ENCODE measurements around the gene RELCH. TPM values are rescaled to one million over a fixed set of nuclear protein-coding genes. Genes with fewer than 3 reads are reported as not detected.

The RELCH gene
- total RNA-seq, 1 experiment from 2014 or later: 21.6 TPM

GRCh38 chr18:62284637-62285036 is 97.6 kb downstream of the RELCH start:
- H3K9me3 ChIP-seq (ENCODE audit: low read length): no peaks in the 10 kb centered on the region
- peaks cover 5% of the 10 kb centered on the region for H3F3A ChIP-seq (ENCODE audit: low read length, unreplicated experiment)
- H3K4me3 ChIP-seq (ENCODE audit: low read length): no peak overlapping the region
- H3K79me2 ChIP-seq (ENCODE audit: low read length): no peaks in the 10 kb centered on the region
- no peak for ATAC-seq
- intact Hi-C loops (cut with micrococcal nuclease): loop anchor here (5.0 kb wide), 1 partner anchor 113 kb away; no protein-coding TSS in a partner anchor
- TF ChIP-seq CTCF (conservative IDR thresholded peaks at IDR 0.05; ENCODE audit: low read depth, low read length) (no peak), EZH2 (IDR thresholded peaks at IDR 0.05; ENCODE audit: low read length, unreplicated experiment) (no peak), EZH2phosphoT487 (IDR thresholded peaks at IDR 0.05; ENCODE audit: borderline replicate concordance, low read length) (no peak)
- H4K20me1 ChIP-seq (ENCODE audit: low read length): no peaks in the 10 kb centered on the region
- H3K4me1 ChIP-seq (ENCODE audit: insufficient read depth, low read length): peaks cover 53% of the 10 kb centered on the region
- no peak for DNase-seq
- H3K27ac ChIP-seq (ENCODE audit: low read length): no peak overlapping the region
- H3K4me2 ChIP-seq (ENCODE audit: low read length): no peak overlapping the region
- CTCF ChIA-PET: no interaction called here
- POLR2A ChIA-PET (ENCODE audit: unreplicated experiment): no interaction called here
- no peak overlapping the region for H3K9ac ChIP-seq (ENCODE audit: low read length)
- no TSS peak for BruUV-seq (replicated peaks)
- no peak overlapping the region for H2AFZ ChIP-seq (ENCODE audit: low read length)
- H3K9me2 ChIP-seq (replicated peaks; ENCODE audit: low read length): no peaks in the 10 kb centered on the region
- H3K36me3 ChIP-seq (ENCODE audit: low read depth, low read length): peaks cover 8% of the 10 kb centered on the region
- no peaks in the 10 kb centered on the region for H3K27me3 ChIP-seq (ENCODE audit: low read length)

GRCh38 chr18:62285281-62285680 is 98.2 kb downstream of the RELCH start:
- Histone ChIP-seq H3K4me2 (ENCODE audit: low read length) (no peak overlapping the region), H3K9ac (ENCODE audit: low read length) (no peak overlapping the region), H3K36me3 (ENCODE audit: low read depth, low read length) (peaks cover 8% of the 10 kb centered on the region), H4K20me1 (ENCODE audit: low read length) (no peaks in the 10 kb centered on the region), H3K9me2 (replicated peaks; ENCODE audit: low read length) (no peaks in the 10 kb centered on the region), H3K9me3 (ENCODE audit: low read length) (no peaks in the 10 kb centered on the region), H3K79me2 (ENCODE audit: low read length) (no peaks in the 10 kb centered on the region), H3K4me1 (ENCODE audit: insufficient read depth, low read length) (peaks cover 55% of the 10 kb centered on the region), H3K27ac (ENCODE audit: low read length) (no peak overlapping the region), H2AFZ (ENCODE audit: low read length) (no peak overlapping the region), H3K4me3 (ENCODE audit: low read length) (no peak overlapping the region), H3F3A (ENCODE audit: low read length, unreplicated experiment) (peaks cover 5% of the 10 kb centered on the region), H3K27me3 (ENCODE audit: low read length) (no peaks in the 10 kb centered on the region)
- intact Hi-C loops (cut with micrococcal nuclease): no loop called here
- no TSS peak for BruUV-seq (replicated peaks)
- ATAC-seq (no peak), DNase-seq (no peak)
- no peak for TF ChIP-seq EZH2phosphoT487 (IDR thresholded peaks at IDR 0.05; ENCODE audit: borderline replicate concordance, low read length)
- no peak for TF ChIP-seq CTCF (conservative IDR thresholded peaks at IDR 0.05; ENCODE audit: low read depth, low read length)
- TF ChIP-seq EZH2 (IDR thresholded peaks at IDR 0.05; ENCODE audit: low read length, unreplicated experiment): no peak
- POLR2A ChIA-PET (ENCODE audit: unreplicated experiment): no interaction called here
- CTCF ChIA-PET: no interaction called here

GRCh38 chr18:62287781-62288664 is 101.0 kb downstream of the RELCH start:
- POLR2A ChIA-PET (ENCODE audit: unreplicated experiment): no interaction called here
- CTCF ChIA-PET: no interaction called here
- no peaks in the 10 kb centered on the region for H3K9me2 ChIP-seq (replicated peaks; ENCODE audit: low read length)
- H2AFZ ChIP-seq (ENCODE audit: low read length): no peak overlapping the region
- no peak overlapping the region for H3K27ac ChIP-seq (ENCODE audit: low read length)
- peaks cover 29% of the 10 kb centered on the region for H3K4me1 ChIP-seq (ENCODE audit: insufficient read depth, low read length)
- no peaks in the 10 kb centered on the region for H3F3A ChIP-seq (ENCODE audit: low read length, unreplicated experiment)
- no peak overlapping the region for H3K4me3 ChIP-seq (ENCODE audit: low read length)
- no peak for TF ChIP-seq EZH2phosphoT487 (IDR thresholded peaks at IDR 0.05; ENCODE audit: borderline replicate concordance, low read length)
- no peak for TF ChIP-seq CTCF (conservative IDR thresholded peaks at IDR 0.05; ENCODE audit: low read depth, low read length)
- H3K9ac ChIP-seq (ENCODE audit: low read length): no peak overlapping the region
- H3K27me3 ChIP-seq (ENCODE audit: low read length): no peaks in the 10 kb centered on the region
- no peaks in the 10 kb centered on the region for H3K9me3 ChIP-seq (ENCODE audit: low read length)
- ATAC-seq (peak; percentile 35), DNase-seq (no peak)
- BruUV-seq (replicated peaks): no TSS peak
- no peaks in the 10 kb centered on the region for H4K20me1 ChIP-seq (ENCODE audit: low read length)
- H3K4me2 ChIP-seq (ENCODE audit: low read length): no peak overlapping the region
- intact Hi-C loops (cut with micrococcal nuclease): loop anchor here (2.0 kb wide), 2 partner anchors 39 kb away; no protein-coding TSS in a partner anchor
- H3K36me3 ChIP-seq (ENCODE audit: low read depth, low read length): peaks cover 10% of the 10 kb centered on the region
- H3K79me2 ChIP-seq (ENCODE audit: low read length): no peaks in the 10 kb centered on the region

Measured in PC-3 (cell line).